HG02588 (cell line): ENCODE measurements around the gene EIF4E.
"Not testable (repeated sequence)": the region's sequence is repeated elsewhere in the genome, so short reads cannot be mapped to it uniquely, and the experiment has no call there.

ENCODE experiments used
- ATAC-seq: cut with Tn5 transposase; IDR thresholded peaks from one replicate; pipeline ENCODE4 v1.9.1; 2021; ENCODE audit warnings: mild to moderate bottlenecking, moderate library complexity; ENCODE audit not compliant: unreplicated experiment

EIF4E gene

DNA sequence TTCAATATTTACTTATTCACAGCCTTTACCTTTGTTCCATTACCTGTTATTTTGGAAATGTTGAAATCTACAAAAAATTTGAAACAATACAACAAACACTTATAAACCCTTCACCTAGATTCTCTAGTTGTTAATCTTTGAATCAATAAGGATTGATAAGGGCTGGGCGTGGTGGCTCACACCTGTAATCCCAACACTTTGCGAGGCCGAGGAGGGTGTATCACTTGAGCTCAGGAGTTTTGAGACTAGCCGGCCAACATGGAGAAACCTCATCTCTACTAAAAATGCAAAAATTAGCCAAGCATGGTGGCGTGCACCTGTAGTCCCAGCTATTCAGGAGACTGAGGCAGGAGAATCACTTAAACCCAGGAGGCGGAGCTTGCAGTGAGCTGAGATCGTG is 5.9 kb upstream of the EIF4E start:
- ATAC-seq, result not testable (repeated sequence)

DNA sequence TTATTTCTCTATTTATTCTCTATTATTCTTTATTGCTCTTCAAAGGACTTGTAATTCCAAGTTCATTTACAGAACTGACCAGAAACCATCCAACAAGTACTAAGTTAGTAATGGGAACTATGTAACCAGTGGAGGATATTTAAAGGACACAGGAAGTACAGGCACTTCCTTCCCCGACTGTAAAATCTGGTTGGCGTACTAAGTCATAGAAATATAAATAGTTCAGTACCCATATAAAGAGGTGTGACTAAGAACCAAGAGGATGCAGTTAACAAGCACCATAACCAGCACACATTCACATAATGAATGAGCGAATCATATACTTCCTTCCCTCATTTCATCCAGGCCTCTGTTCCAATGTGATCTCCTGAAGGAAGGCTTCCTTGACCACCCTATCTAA is 3.6 kb upstream of the EIF4E start:
- ATAC-seq, result no peak

DNA sequence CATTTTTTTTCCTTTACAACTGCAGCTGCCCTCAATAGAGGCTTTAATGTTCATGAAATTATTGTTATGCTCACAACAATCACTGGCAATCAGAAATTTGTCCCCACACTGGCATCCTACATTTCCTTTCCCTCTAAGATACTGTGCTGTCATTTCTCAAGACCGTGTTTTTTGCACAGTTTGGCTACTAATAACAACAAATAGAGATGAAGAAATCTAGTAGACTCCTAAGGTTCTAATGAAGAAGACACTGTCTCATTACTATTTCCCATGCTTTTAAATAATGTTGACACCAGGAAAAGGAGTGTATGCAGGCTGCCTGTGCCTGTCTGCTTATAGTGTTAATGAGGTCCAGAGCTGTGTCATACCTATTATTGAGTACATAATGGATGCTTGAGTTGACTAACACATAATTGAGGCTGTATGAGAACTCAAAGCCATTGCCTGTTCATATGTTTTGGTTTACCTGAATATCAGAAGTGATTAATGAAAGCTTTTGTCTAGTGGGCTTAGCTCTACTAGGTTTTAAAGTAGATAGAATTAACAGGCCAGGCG is 1.5 kb upstream of the EIF4E start:
- ATAC-seq, result no peak

DNA sequence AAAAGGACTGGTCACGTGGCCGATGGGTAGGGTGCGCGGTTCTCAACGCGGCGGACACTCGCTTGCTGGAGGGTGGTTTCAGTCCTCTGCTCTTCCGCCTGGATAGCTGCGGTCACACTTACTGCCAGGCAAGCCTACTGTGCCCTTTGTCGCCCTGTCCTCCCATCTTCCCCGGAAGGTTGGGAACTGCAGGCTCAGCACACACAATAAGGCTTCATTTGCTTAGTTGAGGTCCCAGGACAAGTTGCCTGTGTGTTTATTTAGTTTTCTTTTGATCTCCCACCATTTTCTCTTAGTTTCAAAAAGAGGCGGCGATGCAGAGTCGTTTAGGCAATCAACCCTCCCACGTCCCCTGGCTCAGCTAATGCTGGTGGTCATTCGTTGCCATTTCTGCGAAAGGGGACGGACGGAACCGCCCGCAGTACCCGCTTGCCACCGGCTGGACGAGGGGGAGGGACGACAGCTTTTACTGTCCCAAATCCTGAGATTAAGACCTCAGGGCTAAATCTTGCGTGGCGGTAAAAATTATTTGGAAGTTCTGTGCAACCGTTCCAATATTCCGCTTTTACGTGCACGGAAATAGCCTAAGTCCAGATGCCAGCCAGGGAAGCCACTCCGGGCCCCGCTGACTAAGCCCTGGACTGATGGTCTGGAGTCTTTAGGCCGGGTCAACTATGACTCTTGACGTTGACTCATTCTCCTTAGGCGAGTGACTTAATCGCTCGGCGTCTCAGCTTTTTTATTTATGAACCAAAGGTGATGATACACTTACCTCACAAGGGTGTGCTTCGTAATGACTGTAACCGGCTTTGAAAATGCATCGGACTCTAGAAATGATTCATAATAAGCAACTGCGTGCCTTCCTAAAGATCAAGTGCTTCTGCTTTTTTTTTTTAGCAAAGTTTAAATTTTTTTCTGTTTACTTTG is 671 bp upstream of the EIF4E start:
- ATAC-seq, result peak; percentile 44

DNA sequence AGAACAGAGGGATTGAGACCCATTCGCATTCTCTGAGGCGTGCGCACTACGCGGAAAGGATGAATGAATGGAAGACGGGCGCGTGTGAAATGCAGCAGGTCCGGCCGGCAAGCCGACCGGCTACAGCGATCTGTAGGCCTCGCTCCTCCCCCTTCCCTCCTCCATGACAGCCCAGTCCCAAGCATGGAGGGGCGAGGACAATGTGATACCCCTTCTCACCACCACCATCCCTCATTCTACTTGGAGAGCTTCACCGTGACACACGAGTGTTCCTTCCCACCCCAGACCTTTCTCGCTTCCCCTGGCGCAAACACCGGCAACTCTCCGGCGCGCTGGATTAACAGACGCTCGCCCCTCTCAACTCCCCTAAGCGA is 815 bp downstream of the EIF4E start:
- ATAC-seq, result peak; percentile 39

DNA sequence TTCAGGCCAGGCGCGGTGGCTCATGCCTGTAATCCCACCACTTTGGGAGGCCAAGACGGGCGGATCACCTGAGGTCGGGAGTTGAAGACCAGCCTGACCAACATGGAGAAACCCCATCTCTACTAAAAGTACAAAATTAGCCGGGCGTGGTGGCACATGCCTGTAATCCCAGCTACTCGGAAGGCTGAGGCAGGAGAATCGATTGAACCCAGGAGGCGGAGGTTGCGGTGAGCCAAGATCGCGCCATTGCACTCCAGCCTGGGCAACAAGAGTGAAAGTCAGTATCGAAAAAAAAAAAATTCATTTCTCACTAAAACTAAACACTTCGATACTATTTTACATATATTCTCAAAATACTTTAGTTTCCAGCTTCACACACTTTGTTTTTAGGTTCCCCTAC is 2.7 kb downstream of the EIF4E start:
- not testable (repeated sequence) for ATAC-seq

DNA sequence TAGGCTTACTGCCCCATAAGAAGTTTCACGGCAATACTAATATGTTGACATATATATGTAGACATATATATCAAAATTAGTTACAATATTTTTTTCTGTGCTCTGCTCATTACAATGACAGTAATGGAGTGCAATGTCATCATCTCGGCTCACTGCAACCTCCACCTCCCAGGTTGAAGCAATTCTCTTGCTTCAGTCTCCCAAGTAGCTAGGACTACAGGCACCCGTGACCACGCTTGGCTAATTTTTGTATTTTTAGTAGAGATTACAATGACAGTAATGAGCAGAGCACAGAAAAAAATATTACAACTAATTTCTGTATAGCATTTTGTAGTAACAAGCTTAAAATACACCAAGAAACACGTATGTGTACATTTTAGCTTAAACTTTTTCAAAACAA is 7.6 kb downstream of the EIF4E start:
- ATAC-seq, result no peak

DNA sequence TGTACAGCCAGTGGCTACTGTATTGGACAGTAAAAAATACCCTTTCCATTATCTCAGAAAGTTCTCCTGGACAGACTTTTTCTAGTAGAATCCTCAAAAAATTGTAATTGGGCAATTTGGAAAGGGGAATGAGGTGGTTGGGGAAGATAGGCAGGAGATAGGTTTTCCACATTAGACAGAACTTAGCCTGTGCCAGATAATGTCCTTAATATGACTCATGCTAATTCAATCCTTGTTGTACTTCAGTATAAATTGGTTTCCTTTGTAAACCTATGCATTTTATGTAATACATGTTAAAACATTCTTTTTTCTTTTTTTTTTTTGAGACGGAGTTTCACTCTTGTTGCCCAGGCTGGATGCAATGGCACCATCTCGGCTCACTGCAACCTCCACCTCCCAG is 8.9 kb downstream of the EIF4E start:
- ATAC-seq, result no peak

DNA sequence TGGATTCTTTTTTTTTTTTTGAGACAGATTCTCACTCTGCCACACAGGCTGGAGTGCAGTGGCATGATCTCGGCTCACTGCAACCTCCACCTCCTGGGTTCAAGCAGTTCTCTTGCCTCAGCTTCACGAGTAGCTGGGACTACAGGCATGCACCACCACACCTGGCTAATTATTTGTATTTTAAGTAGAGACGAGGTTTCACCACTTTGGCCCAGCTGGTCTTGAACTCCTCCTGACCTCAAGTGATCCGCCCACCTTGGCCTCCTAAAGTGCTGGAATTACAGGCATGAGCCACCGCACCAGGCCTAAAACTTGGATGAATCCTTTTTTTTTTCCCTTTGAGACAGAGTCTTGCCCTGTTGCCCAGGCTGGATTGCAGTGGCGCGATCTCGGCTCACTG is 18.2 kb downstream of the EIF4E start:
- not testable (repeated sequence) for ATAC-seq

DNA sequence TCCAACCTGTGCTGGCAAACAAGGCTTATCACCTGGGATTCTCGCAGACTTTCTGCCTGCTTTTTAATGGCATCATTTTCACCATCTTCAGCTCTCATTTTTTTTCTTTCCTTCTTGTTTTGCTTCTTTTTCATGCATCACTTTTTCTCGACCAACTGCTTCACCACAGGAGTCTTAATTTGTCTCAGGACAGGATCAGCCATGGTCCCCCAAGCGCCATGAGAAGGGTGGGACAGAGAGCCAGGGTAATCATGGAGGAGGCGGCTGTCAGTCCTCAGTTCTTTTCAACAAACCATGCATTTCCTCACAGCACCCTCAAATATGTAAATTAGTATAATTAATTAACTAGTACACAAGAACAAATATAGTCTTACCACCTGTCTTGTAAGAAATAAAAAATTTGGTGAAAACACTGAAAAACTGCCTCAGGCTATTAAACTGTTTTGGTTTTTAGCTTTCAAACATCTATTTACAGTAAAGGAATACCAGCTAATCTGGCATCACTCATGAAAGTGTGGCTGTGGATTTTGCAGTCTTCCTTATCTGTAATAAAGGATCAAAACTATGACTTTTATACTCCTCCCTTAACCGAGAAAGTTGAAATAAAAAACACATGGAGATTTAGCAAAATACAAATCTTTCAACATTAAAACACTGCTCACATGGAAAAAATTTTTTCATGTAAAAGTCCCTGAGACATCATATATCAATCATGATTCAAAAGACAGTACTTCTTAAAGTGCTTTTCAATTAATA is 19.1 kb downstream of the EIF4E start:
- no peak for ATAC-seq

DNA sequence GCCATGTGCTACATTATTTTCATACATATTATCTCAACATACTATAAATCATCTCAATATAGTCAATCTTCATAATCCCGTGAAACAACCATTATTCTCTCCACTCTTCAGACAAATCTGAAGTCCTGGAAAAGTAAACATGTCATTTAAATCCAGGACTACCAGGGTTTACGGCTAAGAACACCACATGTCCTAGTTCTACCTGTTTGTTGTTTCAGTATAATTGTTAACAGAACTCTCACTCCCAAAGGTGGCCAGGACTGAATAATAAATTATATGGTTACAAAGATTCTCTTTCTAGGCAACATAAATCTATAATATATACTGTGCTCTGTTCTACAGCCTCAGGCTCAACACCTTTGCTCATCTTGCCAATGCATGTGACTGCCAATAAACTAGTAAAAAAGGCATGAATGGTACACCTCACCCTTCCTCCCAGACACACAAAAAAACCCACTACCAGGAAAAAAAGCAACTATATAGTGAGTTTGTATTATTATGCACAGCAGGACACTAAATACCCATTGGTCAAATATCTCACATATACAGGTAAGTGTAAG is 20.1 kb downstream of the EIF4E start:
- no peak for ATAC-seq

DNA sequence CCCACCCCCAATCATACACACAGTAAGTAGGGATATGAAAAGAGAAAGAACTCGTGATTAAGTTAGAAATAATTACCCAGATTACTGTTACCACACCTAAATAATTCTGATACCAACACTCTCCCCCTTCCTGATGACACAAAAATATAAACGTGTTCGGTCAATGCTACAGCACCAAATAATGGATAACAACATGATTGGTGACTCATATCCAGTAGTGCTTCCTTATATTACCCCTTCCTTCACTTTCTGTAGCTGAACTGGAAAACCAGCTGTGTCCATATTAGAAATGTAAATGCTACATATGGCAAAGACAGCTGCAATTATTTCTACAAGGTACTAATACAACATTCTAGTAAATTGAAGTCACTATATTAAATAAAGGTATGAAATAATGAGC is 20.8 kb downstream of the EIF4E start:
- no peak for ATAC-seq

DNA sequence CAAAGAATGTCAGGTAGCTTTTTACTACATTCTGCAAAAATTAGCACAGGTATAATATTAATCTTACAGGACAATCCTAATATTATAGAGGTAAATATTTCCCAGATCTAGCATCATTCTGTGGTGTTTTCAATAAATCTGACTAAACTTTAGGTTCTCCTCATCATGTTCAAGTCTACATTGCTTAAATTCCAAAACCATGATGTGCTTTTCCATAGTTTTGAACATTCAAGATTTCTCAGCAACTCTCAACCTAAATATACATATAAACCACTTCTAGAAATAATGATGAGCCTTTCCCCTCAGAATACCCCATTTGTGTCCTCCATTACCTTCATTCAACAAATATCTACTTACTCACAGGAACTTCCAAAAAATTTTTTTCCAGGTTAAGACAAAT is 23.1 kb downstream of the EIF4E start:
- ATAC-seq, result no peak

DNA sequence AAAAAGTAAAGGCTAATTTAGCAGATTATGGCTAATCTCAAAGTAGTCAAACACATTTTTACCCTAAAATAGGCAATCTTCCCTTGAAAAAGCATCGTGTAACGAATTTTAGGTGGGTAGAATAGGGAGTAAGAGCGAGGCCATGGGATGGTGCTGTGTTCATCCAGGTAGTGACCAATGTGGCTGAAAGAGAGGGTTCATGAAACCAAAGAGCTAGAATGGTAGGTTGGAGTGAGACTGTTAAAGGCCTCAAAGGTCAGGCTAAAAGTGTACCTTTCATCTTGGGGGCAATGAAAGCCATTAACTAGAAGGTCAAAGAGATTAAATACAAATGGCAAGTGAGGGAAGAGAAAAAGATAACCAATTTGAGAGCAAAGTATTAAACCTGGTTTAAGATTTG is 23.6 kb downstream of the EIF4E start:
- no peak for ATAC-seq

DNA sequence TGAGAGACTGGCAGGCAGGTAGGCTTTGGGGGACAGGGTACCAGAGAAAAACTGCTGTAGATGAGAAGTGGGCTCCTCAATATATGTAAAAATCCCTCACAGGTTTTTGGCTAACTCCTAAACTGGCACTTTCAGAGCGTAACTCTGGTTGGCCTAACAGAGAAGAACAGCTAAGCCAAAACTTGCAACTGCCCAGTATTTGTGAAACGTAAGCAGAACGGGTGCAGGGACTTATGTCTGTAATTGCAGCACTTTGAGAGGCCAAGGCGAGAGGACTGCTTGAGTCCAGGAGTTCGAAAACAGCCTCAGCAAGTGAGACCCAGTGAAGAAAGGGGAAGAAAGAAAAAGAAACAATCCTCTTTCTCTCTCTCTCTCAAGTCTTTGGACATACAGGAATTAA is 25.0 kb downstream of the EIF4E start:
- ATAC-seq, result no peak

DNA sequence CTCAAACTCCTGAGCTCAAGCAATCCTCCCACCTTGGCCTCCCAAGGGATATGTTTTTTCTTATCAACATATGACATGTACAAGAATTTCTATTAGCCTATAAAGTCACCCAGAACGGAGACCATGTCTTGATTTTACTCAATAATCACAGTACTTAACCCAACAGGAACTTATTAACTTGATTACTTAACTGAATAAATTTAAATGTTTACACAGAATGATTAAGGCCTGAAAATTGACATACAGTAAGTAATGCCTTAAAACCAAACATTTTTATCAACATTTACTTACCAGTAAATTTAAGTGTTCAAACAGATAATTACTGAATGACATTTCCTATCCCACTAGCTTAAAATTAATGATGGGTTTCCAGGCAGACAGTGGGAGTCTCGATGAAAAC is 25.4 kb downstream of the EIF4E start:
- ATAC-seq, result no peak

DNA sequence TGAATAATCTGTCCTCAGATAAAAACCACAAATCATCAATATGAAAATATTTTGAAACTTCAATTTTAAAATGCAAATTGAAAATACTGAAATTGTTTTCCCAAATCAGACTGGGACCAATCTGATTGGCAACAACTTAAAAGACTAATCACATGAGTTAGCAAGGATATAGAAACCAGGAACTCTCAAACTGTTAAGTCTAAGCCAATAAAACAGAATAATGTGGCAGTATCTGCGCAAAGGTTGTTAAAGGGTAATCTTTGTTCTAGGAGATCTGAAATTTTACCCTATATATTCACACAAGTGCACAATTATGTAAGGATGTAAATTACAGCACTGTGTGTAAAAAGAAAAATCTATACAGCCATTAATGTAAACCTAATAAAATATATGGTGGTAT is 29.7 kb downstream of the EIF4E start:
- no peak for ATAC-seq

DNA sequence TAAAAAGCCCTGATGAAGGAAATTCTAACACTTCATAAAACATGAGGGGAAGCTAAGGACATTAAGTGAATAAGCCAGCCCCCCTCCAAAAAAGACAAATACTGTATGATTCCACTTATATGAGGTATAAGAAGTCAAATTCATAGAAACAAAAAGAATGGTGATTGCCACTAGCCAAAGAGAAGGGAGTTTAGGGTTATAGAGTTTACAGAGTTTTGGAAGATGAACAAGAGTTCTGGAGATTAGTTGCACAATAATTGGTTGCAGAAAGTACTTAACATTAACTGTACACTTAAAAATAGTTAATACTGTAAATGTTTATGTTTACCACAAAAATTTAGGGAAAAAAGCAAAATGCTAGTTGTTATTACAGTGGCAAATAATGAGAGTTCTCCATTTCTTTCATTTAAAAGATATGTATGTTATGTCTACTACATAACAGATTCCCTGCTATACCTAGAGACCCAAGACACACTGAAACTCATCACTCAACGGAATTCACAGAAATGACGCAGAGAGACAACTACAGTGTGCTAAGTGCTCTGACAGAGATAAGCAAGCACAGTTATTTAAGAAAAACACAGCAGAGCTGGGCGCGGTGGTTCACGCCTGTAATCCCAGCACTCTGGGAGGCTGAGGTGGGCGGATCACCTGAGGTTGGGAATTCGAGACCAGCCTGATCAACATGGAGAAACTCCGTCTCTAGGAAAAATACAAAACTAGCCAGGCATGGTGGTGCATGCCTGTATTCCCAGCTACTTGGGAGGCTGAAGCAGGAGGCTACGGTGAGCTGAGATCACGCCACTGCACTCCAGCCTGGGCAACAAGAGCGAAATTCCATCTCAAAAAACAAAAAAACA is 37.2 kb downstream of the EIF4E start:
- ATAC-seq, result no peak

DNA sequence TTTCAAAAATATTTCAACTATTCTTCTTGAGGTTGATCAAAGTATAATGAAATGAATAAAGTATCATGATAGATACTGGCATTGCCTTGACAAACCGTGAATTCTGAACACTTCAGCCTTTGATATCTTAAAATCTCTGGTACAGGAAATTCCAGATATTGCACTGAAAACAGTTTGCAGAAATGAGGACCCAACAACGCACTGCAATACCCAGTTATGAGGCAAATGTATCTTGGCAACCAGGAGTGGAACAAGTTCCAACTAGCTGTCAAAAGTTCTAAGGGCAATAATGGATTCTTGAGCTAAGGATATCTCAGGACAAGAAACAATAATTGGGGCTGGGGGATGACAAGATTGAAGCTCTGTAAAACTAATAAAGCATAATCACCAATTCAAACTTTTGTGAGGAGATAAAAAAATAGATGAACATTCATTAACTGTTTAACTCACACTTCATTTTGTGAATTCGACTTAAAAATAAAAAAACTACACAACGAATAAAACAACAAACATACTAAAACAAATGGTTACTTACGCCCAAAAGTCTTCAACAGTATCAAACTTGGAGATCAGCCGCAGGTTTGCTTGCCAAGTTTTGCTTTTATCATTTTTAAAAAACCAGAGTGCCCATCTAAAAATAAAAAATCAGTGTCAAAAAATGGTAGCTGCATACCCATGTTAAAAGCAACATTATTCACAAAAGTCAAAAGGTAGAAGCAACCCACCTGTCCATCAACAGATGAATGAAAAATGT is 38.1 kb downstream of the EIF4E start:
- no peak for ATAC-seq

DNA sequence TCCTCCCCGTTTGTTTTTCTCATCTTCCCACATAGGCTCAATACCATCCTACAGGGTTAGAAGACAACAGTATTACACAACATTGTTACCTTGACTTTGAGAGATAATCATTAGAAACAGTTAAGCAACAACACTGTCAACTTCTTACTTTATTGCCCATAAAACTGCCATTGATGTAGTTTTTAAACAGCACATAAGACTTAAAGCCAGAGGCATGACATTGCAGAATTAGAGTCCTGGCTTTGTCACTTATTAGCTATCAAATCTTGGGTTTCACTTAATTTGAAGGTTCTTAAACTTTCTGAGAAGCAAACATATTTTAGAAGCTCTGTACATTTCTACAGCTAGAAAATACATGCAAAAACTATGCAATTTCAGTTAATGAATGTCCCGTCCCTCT is 41.8 kb downstream of the EIF4E start:
- no peak for ATAC-seq
